Measurements from ENCODE around the gene DNMT3A.

- no peak for TF ChIP-seq CTCF (IDR thresholded peaks at IDR 0.05)
- TF ChIP-seq EZH2 (IDR thresholded peaks at IDR 0.05; ENCODE audit: borderline replicate concordance, insufficient read depth, low read depth, low read length, poor library complexity, severe bottlenecking): no peak
Measured at GRCh38 chr2:25347846-25348245, 6.1 kb upstream of the DNMT3A start.

Measured in B cell (primary cell).